Measurements from ENCODE around the gene LPCAT1.

DNA sequence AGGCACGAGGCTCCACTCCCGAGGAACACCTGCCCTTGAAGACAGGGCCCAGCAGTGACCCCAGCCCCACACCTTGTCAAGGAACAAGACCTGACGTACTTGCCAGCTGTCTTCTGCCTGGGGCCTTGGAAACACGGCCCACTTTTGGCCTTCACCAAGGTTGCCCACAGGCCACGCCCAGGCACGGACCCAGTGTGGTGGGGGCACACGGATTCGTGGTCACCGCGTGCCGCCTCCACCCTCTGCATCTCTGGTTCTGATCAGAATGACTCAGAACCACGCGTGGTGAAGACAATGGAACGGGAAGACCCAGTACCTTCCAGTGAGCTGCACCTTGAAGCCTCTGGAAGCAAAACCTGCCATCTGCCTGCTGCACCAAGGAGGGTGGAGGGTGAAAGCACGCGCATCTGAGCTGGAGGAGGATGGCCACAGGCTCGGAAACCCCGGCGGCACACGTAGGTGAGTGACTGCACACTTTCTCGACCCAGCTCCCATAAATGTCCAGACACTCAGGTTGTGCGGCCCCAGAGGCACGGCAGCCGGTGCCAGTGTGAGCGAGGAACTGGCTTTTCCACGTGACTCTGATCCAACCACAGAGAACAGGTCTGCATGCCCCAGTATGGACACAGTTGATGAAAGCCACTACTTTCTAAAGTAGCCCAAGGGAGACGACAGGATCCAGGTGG is 36.5 kb downstream of the LPCAT1 start:
- TF ChIP-seq NFE2L2 (IDR thresholded peaks at IDR 0.05; ENCODE audit: low read depth, low read length): no peak
- TF ChIP-seq FOS (IDR thresholded peaks at IDR 0.05; ENCODE audit: low read depth, low read length): no peak
- TF ChIP-seq, protein P1, sequence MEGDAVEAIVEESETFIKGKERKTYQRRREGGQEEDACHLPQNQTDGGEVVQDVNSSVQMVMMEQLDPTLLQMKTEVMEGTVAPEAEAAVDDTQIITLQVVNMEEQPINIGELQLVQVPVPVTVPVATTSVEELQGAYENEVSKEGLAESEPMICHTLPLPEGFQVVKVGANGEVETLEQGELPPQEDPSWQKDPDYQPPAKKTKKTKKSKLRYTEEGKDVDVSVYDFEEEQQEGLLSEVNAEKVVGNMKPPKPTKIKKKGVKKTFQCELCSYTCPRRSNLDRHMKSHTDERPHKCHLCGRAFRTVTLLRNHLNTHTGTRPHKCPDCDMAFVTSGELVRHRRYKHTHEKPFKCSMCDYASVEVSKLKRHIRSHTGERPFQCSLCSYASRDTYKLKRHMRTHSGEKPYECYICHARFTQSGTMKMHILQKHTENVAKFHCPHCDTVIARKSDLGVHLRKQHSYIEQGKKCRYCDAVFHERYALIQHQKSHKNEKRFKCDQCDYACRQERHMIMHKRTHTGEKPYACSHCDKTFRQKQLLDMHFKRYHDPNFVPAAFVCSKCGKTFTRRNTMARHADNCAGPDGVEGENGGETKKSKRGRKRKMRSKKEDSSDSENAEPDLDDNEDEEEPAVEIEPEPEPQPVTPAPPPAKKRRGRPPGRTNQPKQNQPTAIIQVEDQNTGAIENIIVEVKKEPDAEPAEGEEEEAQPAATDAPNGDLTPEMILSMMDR (conservative IDR thresholded peaks at IDR 0.05; ENCODE audit: low read depth, low read length): no peak
- no peak for TF ChIP-seq POLR2A (IDR thresholded peaks at IDR 0.05; ENCODE audit: low read depth, low read length)
- TF ChIP-seq RFX5 (IDR thresholded peaks at IDR 0.05; ENCODE audit: low read depth, low read length): no peak
- TF ChIP-seq SMC3 (IDR thresholded peaks at IDR 0.05; ENCODE audit: low read depth, low read length): no peak
- TF ChIP-seq RAD21 (IDR thresholded peaks at IDR 0.05; ENCODE audit: low read length): no peak
- TF ChIP-seq, protein P2, sequence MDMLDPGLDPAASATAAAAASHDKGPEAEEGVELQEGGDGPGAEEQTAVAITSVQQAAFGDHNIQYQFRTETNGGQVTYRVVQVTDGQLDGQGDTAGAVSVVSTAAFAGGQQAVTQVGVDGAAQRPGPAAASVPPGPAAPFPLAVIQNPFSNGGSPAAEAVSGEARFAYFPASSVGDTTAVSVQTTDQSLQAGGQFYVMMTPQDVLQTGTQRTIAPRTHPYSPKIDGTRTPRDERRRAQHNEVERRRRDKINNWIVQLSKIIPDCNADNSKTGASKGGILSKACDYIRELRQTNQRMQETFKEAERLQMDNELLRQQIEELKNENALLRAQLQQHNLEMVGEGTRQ (IDR thresholded peaks at IDR 0.05; ENCODE audit: low read depth, low read length): no peak

Measured in IMR-90 (cell line).